WTC11 (cell line): ENCODE results near the gene DHRSX. TPM values are rescaled to one million over a fixed set of nuclear protein-coding genes. Genes with fewer than 3 reads are reported as not detected.

Experiments
- ATAC-seq: fragments of 200-7000 bp; cut with Tn5 transposase; 2 replicates; pipeline ENCODE4 v1.10.0; 2021; ENCODE audit warnings: mild to moderate bottlenecking, moderate library complexity
- CTCF ChIA-PET: fragments of 300-600 bp; sonication (Branson Sonifier 250); formaldehyde crosslinking; loops from one replicate; lab custom pipeline; 2021; ENCODE audit warnings: antibody characterized with exemption; lab: Charles Lee
- POLR2A ChIA-PET: fragments of 350-600 bp; sonication (Branson Sonifier 250); formaldehyde crosslinking; loops from one replicate; lab custom pipeline; 2021; ENCODE audit warnings: antibody characterized with exemption; lab: Charles Lee
- DNase-seq: peaks from one replicate; pipeline ENCODE4 v3.0.0; 2021; ENCODE audit warnings: low spot score
- H3K27ac Mint-ChIP-seq: 2 replicates; pipeline ENCODE4 v1.8.0; 2021; ENCODE audit warnings: mixed read lengths
- H3K27me3 Mint-ChIP-seq: 2 replicates; pipeline ENCODE4 v1.8.0; 2021; ENCODE audit warnings: low read depth, mild to moderate bottlenecking, moderate library complexity, mixed read lengths
- H3K36me3 Mint-ChIP-seq: 2 replicates; pipeline ENCODE4 v1.8.0; 2021; ENCODE audit warnings: mixed read lengths
- H3K4me1 Mint-ChIP-seq: 2 replicates; pipeline ENCODE4 v1.8.0; 2022; ENCODE audit warnings: mixed read lengths
- H3K4me3 Mint-ChIP-seq: 2 replicates; pipeline ENCODE4 v1.8.0; 2021; ENCODE audit warnings: mild to moderate bottlenecking, moderate library complexity, mixed read lengths
- H3K9me3 Mint-ChIP-seq: 2 replicates; pipeline ENCODE4 v1.8.0; 2021; ENCODE audit warnings: mixed read lengths
- CBFB ChIP-seq: sonication (generic); formaldehyde crosslinking; IDR thresholded peaks from 2 replicates; pipeline ENCODE4 v1.8.1; 2022; ENCODE audit warnings: mild to moderate bottlenecking, low read depth, missing genetic modification reagents
- CREB1 ChIP-seq: sonication (generic); formaldehyde crosslinking; IDR thresholded peaks from 2 replicates; pipeline ENCODE4 v1.8.0; 2023; ENCODE audit warnings: mild to moderate bottlenecking, missing genetic modification reagents
- ELF4 ChIP-seq: sonication (generic); formaldehyde crosslinking; IDR thresholded peaks from 2 replicates; pipeline ENCODE4 v1.8.1; 2022; ENCODE audit warnings: low read depth, mild to moderate bottlenecking, moderate library complexity, missing genetic modification reagents
- EMX1 ChIP-seq: fragments of 250-450 bp; sonication (Bioruptor Pico); IDR thresholded peaks from 2 replicates; pipeline ENCODE4 v1.8.0; 2021; ENCODE audit warnings: mild to moderate bottlenecking
- ESRRA ChIP-seq: sonication (generic); formaldehyde crosslinking; IDR thresholded peaks from 2 replicates; pipeline ENCODE4 v1.8.1; 2022; ENCODE audit warnings: mild to moderate bottlenecking, missing genetic modification reagents, borderline replicate concordance
- FOXK1 ChIP-seq: sonication (generic); formaldehyde crosslinking; IDR thresholded peaks from 2 replicates; pipeline ENCODE4 v1.8.0; 2022; ENCODE audit warnings: mild to moderate bottlenecking, moderate library complexity, missing genetic modification reagents
- FOXP1 ChIP-seq: sonication (generic); formaldehyde crosslinking; IDR thresholded peaks from 2 replicates; pipeline ENCODE4 v1.8.0; 2022; ENCODE audit warnings: missing genetic modification reagents, mild to moderate bottlenecking, moderate library complexity, borderline replicate concordance
- IRF2 ChIP-seq: sonication (generic); formaldehyde crosslinking; IDR thresholded peaks from 2 replicates; pipeline ENCODE4 v1.8.0; 2022; ENCODE audit warnings: low read depth, missing genetic modification reagents, borderline replicate concordance
- KAT7 ChIP-seq: sonication (generic); formaldehyde crosslinking; IDR thresholded peaks from 2 replicates; pipeline ENCODE4 v1.8.1; 2023; ENCODE audit warnings: missing genetic modification reagents, mild to moderate bottlenecking, borderline replicate concordance
- MYBL2 ChIP-seq: sonication (generic); formaldehyde crosslinking; IDR thresholded peaks from 2 replicates; pipeline ENCODE4 v1.8.1; 2023; ENCODE audit warnings: mild to moderate bottlenecking, moderate library complexity, missing genetic modification reagents
- RELA ChIP-seq: sonication (generic); formaldehyde crosslinking; IDR thresholded peaks from 2 replicates; pipeline ENCODE4 v1.8.1; 2022; ENCODE audit warnings: missing genetic modification reagents, mild to moderate bottlenecking, borderline replicate concordance
- SMAD3 ChIP-seq: sonication (generic); formaldehyde crosslinking; IDR thresholded peaks from 2 replicates; pipeline ENCODE4 v1.8.0; 2022; ENCODE audit warnings: missing genetic modification reagents, mild to moderate bottlenecking, borderline replicate concordance
- TCF7 ChIP-seq: sonication (generic); formaldehyde crosslinking; IDR thresholded peaks from 2 replicates; pipeline ENCODE4 v1.8.0; 2022; ENCODE audit warnings: mild to moderate bottlenecking, low read depth, missing genetic modification reagents, moderate library complexity
- TEAD1 ChIP-seq: sonication (generic); formaldehyde crosslinking; IDR thresholded peaks from 2 replicates; pipeline ENCODE4 v1.8.0; 2022; ENCODE audit warnings: mild to moderate bottlenecking, missing genetic modification reagents
- ZNF219 ChIP-seq: sonication (generic); formaldehyde crosslinking; IDR thresholded peaks from 2 replicates; pipeline ENCODE4 v1.8.0; 2023; ENCODE audit warnings: missing genetic modification reagents, mild to moderate bottlenecking, borderline replicate concordance
- ZNF396 ChIP-seq: fragments of 250-450 bp; sonication (Bioruptor Pico); IDR thresholded peaks from 2 replicates; pipeline ENCODE4 v1.8.0; 2021; ENCODE audit warnings: mild to moderate bottlenecking, moderate library complexity, borderline replicate concordance
- ZNF416 ChIP-seq: fragments of 250-450 bp; sonication (Bioruptor Pico); IDR thresholded peaks from 2 replicates; pipeline ENCODE4 v1.9.0; 2021; ENCODE audit warnings: mild to moderate bottlenecking, inconsistent platforms
- total RNA-seq: library from RNA; stranded (reverse); gene quantifications from 3 replicates; pipeline ENCODE4 v1.2.3, GENCODE V29; 2021
- TF ChIP-seq, protein P1 (sequence below): sonication (generic); formaldehyde crosslinking; IDR thresholded peaks from 2 replicates; pipeline ENCODE4 v1.8.1; 2023; ENCODE audit warnings: mild to moderate bottlenecking, moderate library complexity, missing genetic modification reagents
- TF ChIP-seq, protein P2 (sequence below): sonication (generic); formaldehyde crosslinking; IDR thresholded peaks from 2 replicates; pipeline ENCODE4 v1.8.1; 2022; ENCODE audit warnings: mild to moderate bottlenecking, missing genetic modification reagents, moderate library complexity, borderline replicate concordance
- TF ChIP-seq, protein P3 (sequence below): sonication (generic); formaldehyde crosslinking; IDR thresholded peaks from 2 replicates; pipeline ENCODE4 v1.8.0; 2022; ENCODE audit warnings: mild to moderate bottlenecking, missing genetic modification reagents
- TF ChIP-seq, protein P4 (sequence below): sonication (generic); formaldehyde crosslinking; IDR thresholded peaks from 2 replicates; pipeline ENCODE4 v1.8.0; 2023; ENCODE audit warnings: missing genetic modification reagents
- TF ChIP-seq, protein P5 (sequence below): sonication (generic); formaldehyde crosslinking; IDR thresholded peaks from 2 replicates; pipeline ENCODE4 v1.8.1; 2022; ENCODE audit warnings: low read depth, missing genetic modification reagents, borderline replicate concordance

The DHRSX gene
- total RNA-seq, 1 experiment from 2014 or later, result 28.2 TPM

DNA sequence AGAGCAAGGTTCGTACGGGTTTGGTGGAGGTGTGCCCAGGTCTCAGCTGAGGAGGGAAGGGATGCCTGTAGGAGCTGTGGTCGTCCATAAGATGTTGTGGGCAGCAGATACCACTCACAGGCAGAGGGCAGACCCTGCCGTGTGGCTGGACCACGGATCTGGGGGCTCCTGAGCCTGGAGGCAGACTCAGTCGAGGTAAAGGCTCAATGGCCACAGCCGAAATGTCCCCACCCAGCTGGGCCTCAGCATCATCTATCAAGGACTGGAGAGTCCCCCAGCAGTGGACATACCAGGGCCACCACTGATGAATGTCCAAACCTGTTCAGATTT lies 98.5 kb downstream of the DHRSX start:
- Mint-ChIP-seq H3K27me3 (no peaks in the 10 kb centered on the region), H3K4me1 (peaks cover 29% of the 10 kb centered on the region), H3K27ac (peak overlapping the region; percentile 43; the same call in 1 of the 2 replicates), H3K4me3 (no peak overlapping the region), H3K36me3 (peaks cover 25% of the 10 kb centered on the region), H3K9me3 (peaks cover 10% of the 10 kb centered on the region)
- ATAC-seq, result no peak; the same call in 1 of the 2 replicates
- no peak for DNase-seq
- ChIA-PET POLR2A (no interaction called here), CTCF (no interaction called here)
- TF ChIP-seq, protein P1, sequence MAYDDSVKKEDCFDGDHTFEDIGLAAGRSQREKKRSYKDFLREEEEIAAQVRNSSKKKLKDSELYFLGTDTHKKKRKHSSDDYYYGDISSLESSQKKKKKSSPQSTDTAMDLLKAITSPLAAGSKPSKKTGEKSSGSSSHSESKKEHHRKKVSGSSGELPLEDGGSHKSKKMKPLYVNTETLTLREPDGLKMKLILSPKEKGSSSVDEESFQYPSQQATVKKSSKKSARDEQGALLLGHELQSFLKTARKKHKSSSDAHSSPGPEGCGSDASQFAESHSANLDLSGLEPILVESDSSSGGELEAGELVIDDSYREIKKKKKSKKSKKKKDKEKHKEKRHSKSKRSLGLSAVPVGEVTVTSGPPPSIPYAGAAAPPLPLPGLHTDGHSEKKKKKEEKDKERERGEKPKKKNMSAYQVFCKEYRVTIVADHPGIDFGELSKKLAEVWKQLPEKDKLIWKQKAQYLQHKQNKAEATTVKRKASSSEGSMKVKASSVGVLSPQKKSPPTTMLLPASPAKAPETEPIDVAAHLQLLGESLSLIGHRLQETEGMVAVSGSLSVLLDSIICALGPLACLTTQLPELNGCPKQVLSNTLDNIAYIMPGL (CRISPR knock-in tag), result no peak
- TF ChIP-seq ZNF219 (CRISPR knock-in tag), result no peak

DNA sequence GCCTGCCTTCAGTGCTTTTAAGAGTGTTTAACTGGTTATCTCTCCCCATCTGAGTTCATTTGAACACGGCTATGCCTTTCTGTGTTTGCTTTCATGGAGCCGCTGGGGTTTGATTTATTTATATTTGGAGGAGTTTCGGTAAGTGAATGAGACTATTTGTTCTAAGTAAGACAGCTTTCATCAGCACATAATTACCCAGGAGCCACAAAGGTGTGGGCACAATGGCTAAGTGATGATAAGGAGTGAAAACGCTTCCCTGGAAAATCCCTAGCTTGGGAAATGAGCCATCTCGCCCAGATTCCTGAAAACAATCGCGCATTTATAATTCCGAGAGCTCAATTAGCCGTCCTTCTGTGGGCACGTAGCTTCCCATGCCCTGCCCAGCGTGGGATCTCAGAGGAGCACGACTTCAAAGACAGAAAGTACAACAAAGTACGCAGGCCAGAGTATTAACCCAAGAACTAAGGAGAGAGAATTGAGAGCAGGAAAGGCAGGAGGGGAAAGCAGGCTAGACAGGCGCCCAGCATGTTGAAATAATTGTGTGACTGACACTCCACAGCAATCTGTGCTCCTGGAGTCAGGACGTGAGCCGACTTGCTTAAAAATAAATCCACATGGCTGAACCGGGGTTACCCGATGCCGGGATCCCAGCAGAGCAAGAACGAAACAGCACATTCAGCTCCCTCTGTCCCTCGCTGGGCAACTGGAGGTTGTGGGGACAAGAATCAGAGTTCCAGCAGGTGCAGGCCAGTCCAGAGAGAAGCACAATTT lies 99.0 kb downstream of the DHRSX start:
- H3K9me3 Mint-ChIP-seq, result peaks cover 4% of the 10 kb centered on the region
- ATAC-seq (no peak; the same call in 1 of the 2 replicates), DNase-seq (no peak)
- no peaks in the 10 kb centered on the region for H3K27me3 Mint-ChIP-seq
- ChIA-PET POLR2A (no interaction called here), CTCF (no interaction called here)
- H3K4me1 Mint-ChIP-seq, result peaks cover 31% of the 10 kb centered on the region
- TF ChIP-seq ESRRA (CRISPR knock-in tag) (no peak), KAT7 (CRISPR knock-in tag) (no peak), ZNF219 (CRISPR knock-in tag) (no peak), ZNF396 (CRISPR knock-in tag) (no peak), SMAD3 (CRISPR knock-in tag) (no peak), CBFB (CRISPR knock-in tag) (no peak), TCF7 (no peak), ZNF416 (CRISPR knock-in tag) (no peak), RELA (CRISPR knock-in tag) (no peak)
- TF ChIP-seq, protein P2, sequence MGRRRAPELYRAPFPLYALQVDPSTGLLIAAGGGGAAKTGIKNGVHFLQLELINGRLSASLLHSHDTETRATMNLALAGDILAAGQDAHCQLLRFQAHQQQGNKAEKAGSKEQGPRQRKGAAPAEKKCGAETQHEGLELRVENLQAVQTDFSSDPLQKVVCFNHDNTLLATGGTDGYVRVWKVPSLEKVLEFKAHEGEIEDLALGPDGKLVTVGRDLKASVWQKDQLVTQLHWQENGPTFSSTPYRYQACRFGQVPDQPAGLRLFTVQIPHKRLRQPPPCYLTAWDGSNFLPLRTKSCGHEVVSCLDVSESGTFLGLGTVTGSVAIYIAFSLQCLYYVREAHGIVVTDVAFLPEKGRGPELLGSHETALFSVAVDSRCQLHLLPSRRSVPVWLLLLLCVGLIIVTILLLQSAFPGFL (CRISPR knock-in tag), result no peak
- TF ChIP-seq, protein P3, sequence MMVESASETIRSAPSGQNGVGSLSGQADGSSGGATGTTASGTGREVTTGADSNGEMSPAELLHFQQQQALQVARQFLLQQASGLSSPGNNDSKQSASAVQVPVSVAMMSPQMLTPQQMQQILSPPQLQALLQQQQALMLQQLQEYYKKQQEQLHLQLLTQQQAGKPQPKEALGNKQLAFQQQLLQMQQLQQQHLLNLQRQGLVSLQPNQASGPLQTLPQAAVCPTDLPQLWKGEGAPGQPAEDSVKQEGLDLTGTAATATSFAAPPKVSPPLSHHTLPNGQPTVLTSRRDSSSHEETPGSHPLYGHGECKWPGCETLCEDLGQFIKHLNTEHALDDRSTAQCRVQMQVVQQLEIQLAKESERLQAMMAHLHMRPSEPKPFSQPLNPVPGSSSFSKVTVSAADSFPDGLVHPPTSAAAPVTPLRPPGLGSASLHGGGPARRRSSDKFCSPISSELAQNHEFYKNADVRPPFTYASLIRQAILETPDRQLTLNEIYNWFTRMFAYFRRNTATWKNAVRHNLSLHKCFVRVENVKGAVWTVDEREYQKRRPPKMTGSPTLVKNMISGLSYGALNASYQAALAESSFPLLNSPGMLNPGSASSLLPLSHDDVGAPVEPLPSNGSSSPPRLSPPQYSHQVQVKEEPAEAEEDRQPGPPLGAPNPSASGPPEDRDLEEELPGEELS (CRISPR knock-in tag), result no peak
- TF ChIP-seq, protein P4, sequence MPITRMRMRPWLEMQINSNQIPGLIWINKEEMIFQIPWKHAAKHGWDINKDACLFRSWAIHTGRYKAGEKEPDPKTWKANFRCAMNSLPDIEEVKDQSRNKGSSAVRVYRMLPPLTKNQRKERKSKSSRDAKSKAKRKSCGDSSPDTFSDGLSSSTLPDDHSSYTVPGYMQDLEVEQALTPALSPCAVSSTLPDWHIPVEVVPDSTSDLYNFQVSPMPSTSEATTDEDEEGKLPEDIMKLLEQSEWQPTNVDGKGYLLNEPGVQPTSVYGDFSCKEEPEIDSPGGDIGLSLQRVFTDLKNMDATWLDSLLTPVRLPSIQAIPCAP, result no peak
- peak overlapping the region; percentile 43 for H3K27ac Mint-ChIP-seq
- no peak overlapping the region for H3K4me3 Mint-ChIP-seq
- H3K36me3 Mint-ChIP-seq, result peaks cover 19% of the 10 kb centered on the region

DNA sequence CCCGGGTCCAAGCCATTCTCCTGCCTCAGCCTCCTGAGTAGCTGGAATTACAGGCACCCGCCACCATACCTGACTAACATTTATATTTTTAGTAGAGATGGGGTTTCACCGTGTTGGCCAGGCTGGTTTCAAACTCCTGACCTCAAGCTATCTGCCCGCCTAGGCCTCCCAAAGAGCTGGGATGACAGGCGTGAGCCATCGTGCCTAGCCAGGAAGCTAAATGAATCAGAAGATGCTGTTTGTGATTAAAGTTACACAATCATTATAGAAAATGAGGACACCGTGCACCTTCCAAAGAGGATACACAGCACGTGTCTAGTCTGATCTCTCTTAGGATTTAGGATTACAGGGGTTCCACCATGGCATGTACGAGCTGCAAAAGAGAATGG lies 99.6 kb downstream of the DHRSX start:
- peaks cover 31% of the 10 kb centered on the region for H3K4me1 Mint-ChIP-seq
- ATAC-seq (no peak), DNase-seq (no peak)
- H3K27ac Mint-ChIP-seq, result peak overlapping the region; percentile 43
- TF ChIP-seq MYBL2 (CRISPR knock-in tag) (no peak), ELF4 (CRISPR knock-in tag) (no peak), TEAD1 (CRISPR knock-in tag) (no peak), FOXP1 (CRISPR knock-in tag) (no peak), IRF2 (CRISPR knock-in tag) (no peak), CREB1 (CRISPR knock-in tag) (no peak), FOXK1 (CRISPR knock-in tag) (no peak), EMX1 (CRISPR knock-in tag) (no peak)
- TF ChIP-seq, protein P5, sequence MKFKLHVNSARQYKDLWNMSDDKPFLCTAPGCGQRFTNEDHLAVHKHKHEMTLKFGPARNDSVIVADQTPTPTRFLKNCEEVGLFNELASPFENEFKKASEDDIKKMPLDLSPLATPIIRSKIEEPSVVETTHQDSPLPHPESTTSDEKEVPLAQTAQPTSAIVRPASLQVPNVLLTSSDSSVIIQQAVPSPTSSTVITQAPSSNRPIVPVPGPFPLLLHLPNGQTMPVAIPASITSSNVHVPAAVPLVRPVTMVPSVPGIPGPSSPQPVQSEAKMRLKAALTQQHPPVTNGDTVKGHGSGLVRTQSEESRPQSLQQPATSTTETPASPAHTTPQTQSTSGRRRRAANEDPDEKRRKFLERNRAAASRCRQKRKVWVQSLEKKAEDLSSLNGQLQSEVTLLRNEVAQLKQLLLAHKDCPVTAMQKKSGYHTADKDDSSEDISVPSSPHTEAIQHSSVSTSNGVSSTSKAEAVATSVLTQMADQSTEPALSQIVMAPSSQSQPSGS (CRISPR knock-in tag), result no peak
- H3K9me3 Mint-ChIP-seq, result no peaks in the 10 kb centered on the region
- no peak overlapping the region for H3K4me3 Mint-ChIP-seq
- peaks cover 14% of the 10 kb centered on the region for H3K36me3 Mint-ChIP-seq
- ChIA-PET POLR2A (no interaction called here), CTCF (no interaction called here)
- no peaks in the 10 kb centered on the region for H3K27me3 Mint-ChIP-seq
